ENCODE data around the gene FANCG. TPM values are rescaled to one million over a fixed set of nuclear protein-coding genes. Genes with fewer than 3 reads are reported as not detected.
A peak's percentile ranks its signal among the peaks of the same experiment; 100 is the strongest.

The FANCG gene
- 23.6 TPM for polyA plus RNA-seq (ENCODE audit: insufficient read length)

DNA sequence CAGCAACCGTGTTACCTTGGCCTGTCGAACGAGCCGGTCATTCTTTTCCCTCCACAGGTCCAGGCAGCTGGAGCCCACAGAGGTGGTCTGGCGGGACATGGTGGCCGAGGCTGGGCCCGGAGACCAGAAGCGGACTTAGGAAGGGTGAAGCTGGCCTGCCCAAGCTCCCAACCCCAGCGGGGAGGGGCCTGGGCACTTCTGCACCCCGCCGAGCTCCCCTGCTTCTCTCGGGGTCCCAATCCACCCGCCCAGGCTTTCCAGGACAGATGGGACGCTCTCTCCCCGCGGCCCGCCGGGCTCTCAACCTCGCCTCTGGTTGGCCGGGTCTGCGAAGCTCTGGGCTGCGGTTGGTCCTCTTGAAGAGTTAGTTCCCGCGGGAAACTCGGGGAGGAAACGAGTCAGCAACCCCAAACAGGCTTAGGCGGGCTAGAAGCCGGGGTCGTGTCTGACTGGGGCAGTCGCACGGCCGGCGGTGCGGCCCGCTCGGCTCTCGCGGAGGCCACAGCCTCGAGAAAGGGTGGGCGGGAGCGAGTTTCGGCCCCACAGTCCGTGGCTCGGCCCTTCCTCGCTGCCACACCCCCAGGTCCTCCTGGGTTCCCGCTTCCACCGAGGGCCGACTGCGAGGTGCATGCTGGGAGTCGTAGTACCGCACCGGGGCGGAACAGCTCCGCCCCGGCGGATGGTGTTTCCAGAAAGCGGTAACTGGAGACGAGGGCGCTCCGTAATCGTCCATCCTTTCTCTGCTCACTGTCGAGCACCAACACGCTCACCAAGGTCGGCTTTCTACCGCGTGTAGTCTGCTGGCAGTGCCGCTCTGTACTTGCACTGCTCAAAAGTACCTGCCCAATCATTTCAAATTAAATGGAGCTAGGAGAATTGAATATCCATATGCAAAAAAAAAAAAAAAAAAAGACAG, at the start of gene FANCG:
Gene FANCG, minus strand, starts transcription at position 517 of the 916 bp plus-strand sequence. Its CDS starts 418 bp downstream, at position 99.
- DNase-seq (ENCODE audit: low read depth), result peak; percentile 82

DNA sequence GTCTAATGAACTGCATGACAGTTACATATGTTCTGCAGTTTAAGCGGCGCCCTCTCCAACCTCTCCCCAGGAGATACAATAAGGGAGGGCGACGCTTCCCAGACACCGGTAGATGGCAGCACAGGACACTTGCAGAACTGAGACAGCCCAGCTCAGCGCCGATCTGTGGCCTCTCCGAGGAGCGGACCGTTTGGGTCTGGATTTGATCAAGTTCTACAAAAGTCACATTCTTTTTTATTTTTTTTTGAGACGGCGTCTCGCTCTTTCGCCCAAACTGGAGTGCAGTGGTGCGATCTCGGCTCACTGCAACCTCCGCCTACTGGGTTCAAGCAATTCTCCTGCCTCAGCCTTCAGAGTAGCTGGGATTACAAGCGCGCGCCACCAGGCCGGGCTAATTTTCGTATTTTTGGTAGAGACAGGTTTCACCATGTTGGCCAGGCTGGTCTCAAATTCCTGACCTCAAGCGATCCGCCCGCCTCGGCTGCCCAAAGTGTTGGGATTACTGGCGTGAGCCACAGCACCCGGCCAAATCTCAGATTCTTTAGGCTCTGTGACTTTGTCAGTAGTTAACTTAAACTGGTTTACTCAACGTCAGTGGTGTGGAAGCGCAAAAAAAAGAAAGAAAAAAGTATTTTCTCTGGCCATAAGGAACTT, 37.3 kb upstream of the FANCG start:
- peak; percentile 90 for DNase-seq (ENCODE audit: low read depth)

DNA sequence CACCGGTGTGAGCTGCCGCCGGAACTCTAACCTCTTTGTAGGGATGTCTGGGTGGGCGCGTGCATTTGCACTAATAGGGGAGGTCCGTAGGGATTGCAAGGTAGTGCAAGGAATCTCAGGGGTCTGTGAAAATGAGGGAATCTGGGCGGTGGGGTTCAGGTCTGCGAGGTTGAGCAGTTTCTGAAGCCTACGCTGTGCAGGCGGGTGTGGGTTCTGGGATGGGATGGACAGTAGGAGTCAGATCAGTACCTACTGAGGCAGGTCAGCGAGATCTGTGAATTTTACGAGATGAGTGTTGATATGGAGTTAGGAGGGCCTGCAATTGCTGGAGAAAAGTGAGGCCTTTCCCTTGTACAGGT, 36.8 kb upstream of the FANCG start:
- DNase-seq (ENCODE audit: low read depth), result no peak

DNA sequence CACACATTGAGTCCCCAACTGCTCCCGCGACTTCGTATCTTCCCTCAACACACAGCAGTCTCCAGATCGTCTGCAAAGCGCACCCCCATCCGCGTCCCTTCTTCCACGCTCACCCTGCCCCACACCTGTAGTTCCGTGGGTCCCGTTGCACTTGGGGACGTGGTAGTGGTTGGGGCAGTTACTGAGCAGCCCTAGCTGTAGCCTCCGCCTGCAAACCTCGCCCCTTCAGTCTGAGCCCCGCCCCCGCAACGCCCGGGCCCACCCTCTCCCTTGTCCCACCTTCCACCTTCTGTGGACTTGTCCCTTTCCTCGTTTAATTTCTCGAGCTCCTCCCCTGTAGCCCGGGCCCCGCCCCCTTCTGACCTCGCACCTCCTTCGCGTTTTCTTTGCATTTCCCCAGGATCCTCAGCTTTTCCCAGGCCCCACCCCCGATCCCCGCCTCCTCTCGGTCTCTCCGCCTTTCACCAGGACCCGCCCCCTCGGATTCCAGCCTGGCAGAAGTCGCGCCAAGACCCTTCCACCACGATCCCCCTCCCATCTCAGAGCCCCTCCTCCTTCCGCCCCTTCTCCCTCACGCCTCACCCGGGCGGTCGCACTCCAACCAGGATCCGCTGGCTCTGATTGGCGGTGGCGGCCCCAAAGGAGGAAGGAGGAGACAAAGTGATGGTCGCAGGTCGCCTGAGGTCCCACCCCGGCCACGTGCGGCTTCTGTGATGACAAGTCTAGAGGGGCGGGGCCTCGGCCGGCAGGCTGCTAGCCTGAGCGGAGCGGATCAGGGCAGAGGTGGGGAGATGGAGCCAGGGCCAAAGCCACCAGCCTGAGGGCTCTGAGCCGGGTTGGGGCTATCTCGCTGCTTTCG, 36.2 kb upstream of the FANCG start, which contains the start of gene ATOSB:
Gene ATOSB, minus strand, starts transcription at position 183 of the 859 bp plus-strand sequence. CDS start 7,588 bp downstream, outside the sequence.
- peak; percentile 80 for DNase-seq (ENCODE audit: low read depth)

DNA sequence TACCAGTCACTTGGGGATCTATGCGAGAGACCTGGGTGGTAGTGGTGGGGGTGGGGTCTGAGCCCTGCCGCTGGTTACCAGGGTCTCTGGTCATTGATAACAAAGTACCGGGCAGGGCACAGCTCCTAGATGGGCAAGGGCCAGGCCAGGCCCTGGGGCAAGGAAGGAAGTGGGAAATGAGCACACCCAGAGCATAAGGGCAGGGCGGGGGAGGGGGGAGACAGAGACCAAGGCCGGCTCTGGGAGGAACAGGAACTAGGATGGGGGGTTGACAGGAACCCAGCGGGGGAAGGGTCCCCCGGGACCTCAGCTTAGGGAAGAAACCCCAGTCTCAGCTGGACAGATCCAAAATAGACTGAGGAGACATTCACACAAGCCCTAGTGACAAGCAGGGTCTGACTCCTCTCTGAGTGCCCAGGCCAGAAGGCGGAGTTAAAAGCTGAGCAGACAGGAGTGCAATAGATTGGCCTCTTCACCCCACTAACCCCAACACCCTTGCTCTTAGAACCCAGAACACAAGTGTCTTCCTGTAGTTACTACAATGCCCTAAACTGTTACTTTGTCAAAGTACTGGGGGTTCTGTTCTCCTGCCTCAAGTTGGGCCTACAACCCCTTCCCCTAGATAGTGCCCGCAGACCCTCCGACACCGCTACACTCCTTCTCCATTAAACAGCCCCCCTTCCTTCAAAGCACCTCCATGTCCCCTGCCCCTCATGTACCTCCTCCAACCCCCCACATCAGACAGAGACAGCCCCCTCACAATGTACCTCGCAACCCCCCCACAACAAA, 35.3 kb upstream of the FANCG start:
- DNase-seq (ENCODE audit: low read depth), result no peak

DNA sequence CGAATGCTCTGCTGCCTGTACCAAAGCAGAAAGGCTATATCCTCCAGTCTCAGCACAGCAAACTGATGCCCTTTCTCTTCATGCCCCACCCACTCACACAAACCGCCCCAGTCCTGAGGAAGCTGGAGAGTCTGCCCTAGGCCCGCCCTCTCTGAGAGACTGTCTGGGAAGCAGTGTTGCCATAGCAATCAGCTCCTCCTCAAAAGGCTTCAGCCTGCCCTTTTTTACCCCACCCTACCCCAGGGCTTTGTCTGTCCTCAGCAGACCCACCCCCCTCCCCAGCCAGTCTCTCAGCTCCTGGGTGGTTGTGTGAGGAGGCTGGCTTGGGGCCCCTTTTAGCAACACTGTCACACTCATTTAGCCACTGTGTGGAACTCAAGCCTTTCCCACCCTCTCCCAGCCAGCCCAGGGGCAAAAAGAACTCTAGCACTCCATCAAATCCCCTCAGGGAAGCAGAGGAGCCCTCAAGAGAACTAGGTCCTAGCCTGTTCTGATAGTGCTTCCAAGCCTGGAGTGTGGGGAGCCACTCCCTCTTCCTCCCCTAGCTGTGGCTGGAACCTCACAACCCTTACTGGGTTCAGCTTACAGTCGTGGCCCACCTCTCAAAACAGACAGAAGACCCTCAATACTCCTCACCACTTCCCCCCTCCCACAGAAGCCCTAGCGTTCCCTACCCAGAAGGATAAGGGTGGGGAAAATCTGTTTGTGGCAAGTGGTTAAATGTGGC, 34.5 kb upstream of the FANCG start:
- no peak for DNase-seq (ENCODE audit: low read depth)

DNA sequence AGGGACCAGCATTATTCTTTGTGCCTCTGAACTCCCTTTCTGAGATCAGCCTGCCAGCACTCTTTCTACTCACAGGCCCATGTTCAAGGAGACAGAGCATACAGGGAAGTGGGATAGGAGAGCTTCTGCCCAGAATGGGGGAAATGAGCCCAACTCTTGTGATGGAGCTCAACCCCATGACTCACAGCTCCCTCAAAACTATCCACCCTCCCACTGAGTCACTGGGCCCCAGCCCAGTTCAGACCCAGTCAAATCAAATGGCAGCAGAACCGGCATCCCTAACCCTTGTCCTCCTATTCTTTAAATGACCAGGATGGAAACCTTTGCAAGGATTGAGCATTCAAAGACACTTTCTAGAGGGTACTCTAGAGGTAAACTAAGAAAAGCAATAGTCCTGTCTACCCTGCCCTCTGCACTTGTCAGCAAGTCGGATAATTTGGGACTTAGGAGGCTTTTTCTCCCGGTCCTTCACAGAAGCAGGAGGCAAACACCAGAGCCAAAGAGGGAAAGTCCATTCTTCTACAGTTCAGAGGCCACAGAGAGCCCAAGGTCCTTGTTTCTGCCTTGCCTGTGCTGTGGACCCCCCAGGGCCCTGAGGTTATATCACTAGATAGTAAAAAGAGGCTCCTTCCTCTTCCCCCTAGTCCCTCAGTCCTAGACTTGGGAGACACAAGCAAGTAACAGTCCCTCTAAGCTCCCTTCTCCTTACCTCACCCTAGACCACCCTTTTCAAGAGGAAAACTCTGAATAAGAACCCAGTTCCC, 32.7 kb upstream of the FANCG start:
- no peak for DNase-seq (ENCODE audit: low read depth)

DNA sequence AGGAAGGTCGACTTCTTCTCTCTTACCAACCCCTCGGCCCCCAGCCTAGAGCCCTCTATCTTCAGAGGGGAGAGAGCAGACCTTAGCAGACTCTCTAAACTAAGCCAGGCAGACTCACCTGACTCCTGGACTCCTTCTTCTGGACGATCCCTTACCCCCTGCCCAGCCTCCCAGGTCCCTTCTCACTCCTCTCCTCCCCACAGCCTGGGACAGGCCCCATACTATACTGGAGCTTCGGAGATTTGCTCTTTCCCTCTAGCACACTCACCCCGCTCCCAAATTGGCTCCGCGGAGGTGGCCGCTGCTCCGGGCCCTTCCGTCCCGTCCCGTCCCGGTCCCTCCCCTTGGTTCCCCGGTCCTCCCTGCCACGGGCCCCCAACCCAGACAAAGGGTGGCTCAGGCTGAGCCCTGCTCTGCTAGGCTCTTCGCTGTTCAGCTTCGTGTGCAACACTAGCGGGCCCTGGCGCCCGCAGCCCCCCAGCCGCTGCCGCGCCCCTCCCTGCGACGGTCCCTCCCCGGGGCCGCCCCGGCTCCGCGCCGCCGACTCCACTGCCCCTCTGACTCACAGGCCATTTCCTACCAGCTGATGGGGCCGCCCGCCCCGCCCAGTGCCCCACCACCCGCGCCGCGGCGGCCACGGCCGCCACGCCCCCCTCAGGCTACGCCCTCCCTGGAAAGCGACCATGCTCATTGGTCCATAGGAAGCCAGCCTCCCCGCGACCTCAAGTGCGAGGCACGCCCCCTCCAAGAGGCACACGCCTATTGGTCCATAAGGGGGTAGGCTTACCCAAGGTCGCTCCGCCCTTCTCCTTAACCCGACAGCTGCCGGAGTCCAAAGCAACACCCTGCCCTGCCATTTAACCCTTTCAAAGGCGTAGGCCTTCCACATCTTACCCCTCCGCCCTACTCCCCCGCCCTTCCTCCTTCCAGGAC, 31.5 kb upstream of the FANCG start:
- peak; percentile 91 for DNase-seq (ENCODE audit: low read depth)

DNA sequence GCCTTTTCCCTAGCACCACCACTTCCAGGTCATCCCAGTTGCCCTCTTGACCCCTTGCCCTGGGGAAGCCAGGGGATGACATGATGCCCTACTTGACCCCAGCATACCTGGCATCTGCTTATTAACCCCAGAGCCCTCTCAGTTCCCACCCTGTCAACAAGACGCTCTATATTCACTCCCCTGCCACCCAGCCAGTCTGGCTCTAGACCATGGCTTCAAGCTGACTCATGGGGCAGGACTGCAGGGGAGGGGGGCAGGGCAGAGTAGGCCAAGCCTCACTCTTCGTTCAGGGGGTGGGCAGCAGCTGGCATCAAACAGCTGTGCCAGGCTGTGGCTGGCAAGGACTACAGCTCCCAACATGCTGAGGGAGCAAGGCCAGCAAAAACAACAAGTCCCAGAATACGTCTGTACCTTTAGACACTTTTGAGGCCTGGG, 30.6 kb upstream of the FANCG start:
- no peak for DNase-seq (ENCODE audit: low read depth)

DNA sequence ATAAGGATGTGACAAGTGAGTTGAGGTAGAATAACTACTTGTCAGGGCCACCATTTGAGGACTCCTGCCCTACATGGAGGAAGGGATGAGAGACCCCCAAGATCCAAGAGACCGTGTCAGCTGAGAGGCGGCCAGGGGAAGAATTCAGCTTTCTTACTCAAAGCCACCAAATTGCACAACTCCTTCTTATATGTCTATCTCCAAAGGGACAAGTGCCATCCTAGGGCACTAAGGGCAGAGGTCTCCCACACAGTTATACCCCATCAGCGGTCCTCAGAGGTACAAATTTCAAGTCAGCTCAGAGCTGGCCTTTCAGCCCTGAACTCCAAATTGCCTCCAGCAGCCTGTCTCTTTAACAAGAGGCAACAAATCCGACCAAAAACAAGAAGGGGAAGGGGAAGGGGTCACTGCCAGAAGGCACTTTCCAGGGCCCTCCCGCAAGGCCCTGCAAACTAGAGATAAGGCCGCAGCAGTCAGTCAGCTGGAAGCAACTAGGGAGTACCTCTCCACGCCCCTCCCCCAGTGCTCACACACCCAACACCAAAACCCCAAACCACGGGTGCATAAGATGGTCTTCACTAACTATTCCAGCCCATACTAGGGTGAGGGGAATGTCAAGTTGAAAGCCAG, 29.3 kb upstream of the FANCG start:
- DNase-seq (ENCODE audit: low read depth), result no peak

DNA sequence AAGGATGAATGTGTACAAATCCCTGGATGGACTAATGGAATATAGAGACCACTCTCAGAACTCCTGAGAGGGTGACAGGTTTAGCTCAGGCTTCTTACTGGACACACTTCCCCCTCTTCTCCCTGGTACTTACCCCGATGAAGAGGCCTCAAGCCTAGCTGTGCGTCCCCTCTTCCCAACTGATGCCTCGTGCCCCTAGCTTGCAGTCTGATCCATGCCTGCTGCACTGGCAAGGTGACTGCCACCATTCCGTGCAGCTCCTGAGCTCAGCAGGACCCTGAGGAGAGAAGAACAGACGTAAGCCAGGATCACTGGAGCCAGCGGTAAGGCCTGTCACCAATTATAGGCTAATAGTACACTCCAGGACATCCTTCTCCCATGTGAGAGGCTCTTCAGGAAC, 28.7 kb upstream of the FANCG start:
- no peak for DNase-seq (ENCODE audit: low read depth)

DNA sequence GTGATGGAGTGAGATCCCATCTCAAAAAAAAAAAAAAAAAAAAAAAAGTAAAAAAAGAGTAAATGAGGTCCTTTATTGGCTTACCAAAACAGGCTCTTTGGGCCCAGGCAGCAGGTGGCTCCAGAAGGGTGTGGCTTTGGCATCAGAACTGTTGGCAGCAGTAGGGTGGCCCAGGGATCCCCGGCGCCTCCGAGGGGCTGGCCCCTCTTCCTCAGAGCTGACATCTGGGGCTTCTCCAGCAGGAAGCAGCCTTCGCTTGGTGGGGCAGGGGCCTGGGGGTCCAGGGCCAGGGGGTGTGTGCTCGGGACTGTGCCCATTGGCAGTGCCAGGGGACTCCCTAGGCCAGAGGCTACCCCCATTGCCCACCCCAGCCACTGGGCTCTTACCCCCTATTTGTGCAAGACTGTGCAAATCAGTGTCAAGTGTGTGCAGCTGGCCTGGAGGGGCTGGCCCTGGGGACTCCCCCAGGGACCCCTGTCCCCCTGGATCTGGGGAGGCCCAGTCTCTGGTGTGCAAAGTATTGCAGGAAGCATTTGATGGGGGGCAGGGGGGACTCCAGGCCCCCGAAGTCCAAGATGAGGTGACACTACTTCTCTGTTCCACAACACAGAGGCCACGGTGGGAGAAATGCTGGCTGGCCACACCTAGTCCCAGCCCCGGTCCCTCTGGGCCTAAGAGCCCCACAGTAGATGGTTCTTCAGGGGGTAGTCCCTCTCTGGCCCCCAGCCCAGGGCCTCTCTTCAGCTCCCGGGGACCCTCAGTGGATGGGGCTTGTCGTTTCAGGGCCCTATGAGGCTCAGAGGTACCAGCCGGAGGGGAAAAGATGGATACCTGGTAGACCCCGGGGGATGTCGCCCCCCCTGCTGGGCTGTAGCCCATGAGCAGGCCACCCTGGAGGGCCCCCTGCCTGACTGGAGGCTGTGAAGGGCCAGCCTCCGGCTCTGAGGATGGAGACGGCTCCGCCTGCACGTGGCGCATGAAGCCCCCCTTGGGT, 27.9 kb upstream of the FANCG start:
- no peak for DNase-seq (ENCODE audit: low read depth)

DNA sequence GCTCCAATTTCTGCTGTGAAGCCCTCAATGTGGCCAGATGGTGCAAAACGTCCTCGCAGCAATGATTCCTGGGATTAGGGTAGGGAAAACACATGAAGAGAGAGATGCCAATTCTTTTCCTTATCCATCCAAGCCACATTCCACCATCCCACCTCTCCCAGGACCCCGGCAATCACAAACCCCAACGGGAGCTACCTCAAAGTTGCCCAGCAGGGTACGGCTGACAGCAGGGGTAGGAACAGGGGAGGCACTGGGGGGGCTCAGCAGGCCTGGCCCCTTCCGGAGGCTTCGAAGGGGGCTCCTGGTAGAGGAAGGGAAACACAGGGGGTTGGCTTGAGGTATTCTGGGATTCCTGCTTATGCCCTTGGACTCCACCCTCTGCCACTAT, 26.6 kb upstream of the FANCG start:
- DNase-seq (ENCODE audit: low read depth), result no peak

DNA sequence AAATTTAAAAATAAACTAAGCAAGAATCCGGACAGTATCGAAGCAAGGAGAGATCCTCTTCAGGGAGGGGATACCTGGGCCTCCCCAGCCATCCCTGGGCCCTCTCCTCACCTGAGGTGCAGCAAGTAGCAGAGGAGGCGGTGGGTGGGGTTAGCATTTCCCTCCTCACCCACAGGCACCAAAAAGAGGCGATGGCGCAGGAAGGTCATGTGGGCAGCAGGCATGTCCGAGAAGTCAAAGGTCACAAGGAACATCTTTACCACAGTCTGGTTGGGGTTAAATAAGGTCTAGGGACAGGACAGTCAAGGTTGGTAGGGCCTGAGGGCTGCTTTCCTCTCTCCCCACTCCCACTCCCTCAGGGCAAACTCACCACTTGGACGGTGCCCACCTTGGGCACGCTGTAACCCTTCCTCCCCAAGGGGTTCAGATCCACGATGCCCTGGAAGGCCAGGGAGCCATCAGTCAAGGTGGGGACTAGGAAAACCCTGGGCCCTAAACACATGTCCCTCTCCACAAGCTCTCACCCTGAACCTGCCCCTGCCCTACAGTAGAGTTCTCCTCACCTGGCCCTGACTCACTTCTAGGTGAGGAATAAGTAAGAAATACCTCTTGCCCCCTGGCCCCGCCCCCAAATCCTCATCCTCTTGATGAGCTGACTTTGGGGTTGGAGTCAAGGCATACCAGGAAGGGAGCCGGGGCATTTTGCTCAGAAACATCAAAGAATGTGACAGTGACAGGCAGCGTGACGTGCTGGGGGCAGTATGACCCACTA, 26.0 kb upstream of the FANCG start:
- DNase-seq (ENCODE audit: low read depth), result no peak

DNA sequence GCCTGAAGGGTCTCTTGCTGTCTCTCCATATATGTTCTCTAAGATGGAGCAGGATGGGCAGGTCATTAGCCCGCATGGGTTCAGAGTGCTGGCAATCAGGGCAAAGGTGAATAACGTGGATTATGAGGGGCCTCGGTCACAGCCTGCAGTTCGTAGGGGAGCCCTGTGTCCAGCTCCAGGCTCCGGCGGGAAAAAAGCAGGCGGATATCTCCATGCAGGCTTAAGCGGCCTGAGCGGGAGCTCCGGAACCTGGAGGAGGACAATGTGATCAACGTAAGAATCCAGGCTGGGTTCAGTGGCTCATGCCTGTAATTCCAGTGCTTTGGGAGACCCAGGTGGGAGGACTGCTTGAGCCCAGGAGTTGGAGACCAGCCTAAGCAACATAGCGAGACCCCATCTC, 25.4 kb upstream of the FANCG start:
- DNase-seq (ENCODE audit: low read depth), result no peak

DNA sequence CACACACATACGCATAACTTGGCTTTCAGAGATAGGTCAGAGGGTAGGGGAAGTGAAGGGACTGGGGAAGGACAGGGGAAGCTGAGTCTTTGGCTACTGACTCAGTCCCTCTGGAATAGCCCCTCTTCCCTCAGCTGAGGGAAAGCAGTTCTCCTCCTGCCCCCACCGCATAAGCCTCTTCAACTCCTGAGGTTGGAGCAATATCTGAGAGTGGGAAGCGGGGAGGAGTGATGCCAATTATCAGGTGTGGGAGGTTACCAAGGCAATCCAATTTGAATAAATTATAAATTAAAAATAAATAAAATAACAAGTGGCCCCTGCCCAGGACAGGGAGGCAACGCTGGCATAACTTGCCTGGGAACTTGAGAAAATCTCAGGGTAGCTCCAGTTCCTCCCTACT, 24.8 kb upstream of the FANCG start:
- no peak for DNase-seq (ENCODE audit: low read depth)
